Endometrium (tissue), 2 donors: ENCODE data around the gene RBBP8NL.

Experiments
- FAIRE-seq: peaks from 2 replicates; lab custom pipeline; 2012; peaks lifted over from hg19 to GRCh38; lab: Jason Lieb, UNC
- donor health status: control.
- donor health status: control.

Gene RBBP8NL

GRCh38 chr20:62392621-62393334 lies 34.6 kb downstream of the RBBP8NL start:
- FAIRE-seq, result no peak

GRCh38 chr20:62392077-62392418 lies 35.3 kb downstream of the RBBP8NL start:
- no peak for FAIRE-seq

GRCh38 chr20:62391165-62392076 lies 35.9 kb downstream of the RBBP8NL start:
- no peak for FAIRE-seq

GRCh38 chr20:62390317-62391164 lies 36.8 kb downstream of the RBBP8NL start:
- FAIRE-seq, result no peak

GRCh38 chr20:62389601-62390087 lies 37.7 kb downstream of the RBBP8NL start:
- no peak for FAIRE-seq

- FAIRE-seq, result no peak
These were observed 38.3 kb downstream of the RBBP8NL start for GRCh38 chr20:62388839-62389600.

- no peak for FAIRE-seq
These were observed 39.3 kb downstream of the RBBP8NL start for GRCh38 chr20:62387933-62388635.

GRCh38 chr20:62387219-62387913 lies 40.0 kb downstream of the RBBP8NL start:
- FAIRE-seq, result no peak

- no peak for FAIRE-seq
These were observed 40.7 kb downstream of the RBBP8NL start, which contains the start of gene RPS21 for GRCh38 chr20:62386383-62387218. TSS of gene RPS21 (plus strand) at chr20:62387103. CDS start at chr20:62387339, 236 bp downstream.

GRCh38 chr20:62382306-62383198 lies 44.8 kb downstream of the RBBP8NL start:
- FAIRE-seq, result no peak

GRCh38 chr20:62381842-62382241 lies 45.5 kb downstream of the RBBP8NL start:
- FAIRE-seq, result no peak

- FAIRE-seq, result no peak
These were observed 46.0 kb downstream of the RBBP8NL start for GRCh38 chr20:62381202-62381797.

- no peak for FAIRE-seq
These were observed 49.1 kb downstream of the RBBP8NL start for GRCh38 chr20:62378215-62378614.

- FAIRE-seq, result no peak
These were observed 49.6 kb downstream of the RBBP8NL start for GRCh38 chr20:62377615-62378178.

- no peak for FAIRE-seq
These were observed 50.3 kb downstream of the RBBP8NL start for GRCh38 chr20:62377064-62377461.

- FAIRE-seq, result no peak
These were observed 51.0 kb downstream of the RBBP8NL start for GRCh38 chr20:62376112-62377063.
